Left forelimb (tissue), 1 donor: ENCODE results near the gene OR8G5.

Experiments
- DNase-seq: peaks from one replicate; pipeline ENCODE4 v3.0.0-alpha.2; 2018; ENCODE audit warnings: low spot score

Gene OR8G5

DNA sequence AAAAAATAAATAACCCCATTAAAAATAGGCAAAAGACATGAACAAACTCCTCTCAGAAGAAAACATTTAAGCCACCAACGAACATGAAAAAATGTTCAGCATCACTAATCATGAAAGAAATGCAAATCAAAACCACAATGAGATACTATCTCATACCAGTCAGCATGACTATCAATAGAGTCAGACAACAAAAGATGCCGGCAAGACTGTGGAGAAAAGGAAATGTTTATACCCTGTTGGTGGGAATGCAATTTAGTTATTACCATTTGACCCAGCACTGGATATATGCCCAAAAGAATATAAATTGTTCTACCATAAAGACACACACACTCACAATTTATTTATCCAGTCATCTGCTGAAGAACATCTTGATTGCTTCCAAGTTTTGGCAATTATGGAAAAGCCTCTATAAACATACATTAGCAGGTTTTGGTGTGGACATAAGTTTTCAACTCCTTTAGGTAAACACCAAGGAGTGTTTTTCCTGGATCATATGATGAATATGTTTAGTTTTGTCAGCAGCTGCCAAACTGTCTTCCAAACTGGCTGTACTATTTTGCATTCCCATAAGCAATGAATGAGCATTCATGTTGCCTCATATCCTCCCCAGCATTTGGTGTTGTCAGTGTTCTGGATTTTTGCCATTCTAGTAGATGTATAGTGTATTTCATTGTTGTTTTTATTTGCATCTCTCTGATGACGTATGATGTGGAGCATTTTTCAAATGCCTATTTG, 29.6 kb downstream of the OR8G5 start:
- no peak for DNase-seq

DNA sequence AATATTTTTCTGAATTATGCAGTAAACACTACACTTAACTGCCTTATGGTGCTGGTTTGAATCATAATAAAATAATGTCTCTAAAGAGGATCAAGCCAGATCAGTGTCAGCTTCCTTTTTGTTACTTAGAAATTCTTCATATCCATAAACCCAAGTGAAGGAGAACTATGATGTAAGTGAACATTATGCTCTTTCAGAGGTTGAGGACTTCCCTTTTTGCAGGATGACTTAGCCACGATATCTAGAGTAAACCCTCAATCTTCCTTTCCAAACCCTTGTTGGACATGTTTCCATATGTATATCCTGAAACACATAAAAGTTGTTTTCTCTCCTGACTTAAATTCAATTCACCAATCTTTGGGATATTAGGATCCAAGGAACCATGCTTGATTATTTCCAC, 38.5 kb downstream of the OR8G5 start:
- DNase-seq = no peak

GRCh38 chr11:124296016-124296415, 39.8 kb downstream of the OR8G5 start:
- DNase-seq = no peak

GRCh38 chr11:124297921-124298320, 41.7 kb downstream of the OR8G5 start:
- no peak for DNase-seq

DNA sequence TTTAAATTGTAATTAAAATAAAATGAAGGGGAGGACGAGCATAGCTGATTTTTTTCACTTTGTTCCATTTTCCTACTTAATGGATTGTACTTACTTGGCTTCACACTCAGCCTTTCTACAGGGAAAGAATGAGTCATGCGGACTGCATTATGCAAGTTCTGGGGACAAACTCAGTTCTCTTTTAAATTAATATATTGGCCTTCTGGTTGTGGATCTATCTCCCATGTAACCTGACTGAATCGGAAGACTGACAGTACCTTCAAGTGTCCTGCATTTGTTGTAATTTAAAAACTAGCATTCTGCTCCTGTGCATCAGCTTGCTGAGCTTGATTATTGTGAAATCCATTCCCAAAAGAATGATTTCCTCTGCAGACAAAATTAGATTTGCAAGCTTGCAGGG, 45.4 kb downstream of the OR8G5 start:
- DNase-seq = no peak

- DNase-seq = no peak
Measured at GRCh38 chr11:124302347-124303125, 46.4 kb downstream of the OR8G5 start.

- DNase-seq = no peak
Measured at GRCh38 chr11:124307093-124307492, 50.9 kb downstream of the OR8G5 start.

DNA sequence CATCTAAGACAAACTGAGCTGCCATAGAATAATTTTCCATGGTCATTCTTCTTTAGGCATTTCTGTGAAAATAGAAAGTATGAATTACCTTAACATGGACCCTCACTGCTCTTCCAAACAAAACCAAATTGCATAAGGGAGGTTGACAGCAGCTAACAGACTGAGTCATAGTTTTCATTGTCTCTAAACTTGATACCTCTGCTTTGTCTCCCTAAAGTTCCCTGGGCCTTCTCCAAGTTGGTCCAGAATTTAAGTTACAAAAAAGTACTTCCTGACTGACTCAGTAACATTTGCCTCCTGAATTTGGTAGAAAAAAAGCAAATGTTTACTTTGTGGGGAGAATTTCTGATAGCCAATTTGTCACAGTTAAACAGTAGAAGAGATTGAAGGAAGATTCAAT, 54.5 kb downstream of the OR8G5 start:
- DNase-seq = no peak

DNA sequence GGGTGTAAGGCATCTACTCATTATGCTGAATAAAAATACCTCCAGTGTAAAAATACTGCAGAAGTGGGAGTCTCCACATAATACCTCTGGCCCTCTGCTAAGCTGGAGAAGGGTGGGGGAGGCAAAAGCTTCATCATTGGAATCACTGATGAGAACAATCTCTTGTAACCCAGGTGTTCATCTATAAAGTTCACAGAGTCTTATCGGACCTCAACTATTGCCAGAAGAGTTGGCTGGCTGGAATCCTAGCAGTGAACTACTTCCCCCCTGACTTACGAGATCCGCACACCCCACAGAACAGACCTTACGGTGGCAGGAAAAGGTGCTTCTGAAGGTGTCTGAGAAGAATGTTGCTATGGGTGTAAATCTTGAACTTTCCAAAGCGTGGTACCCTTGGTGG, 55.1 kb downstream of the OR8G5 start:
- DNase-seq = no peak

- DNase-seq = no peak
Measured at GRCh38 chr11:124311670-124312069, 55.5 kb downstream of the OR8G5 start.

- no peak for DNase-seq
Measured at GRCh38 chr11:124313131-124313530, 57.0 kb downstream of the OR8G5 start.

DNA sequence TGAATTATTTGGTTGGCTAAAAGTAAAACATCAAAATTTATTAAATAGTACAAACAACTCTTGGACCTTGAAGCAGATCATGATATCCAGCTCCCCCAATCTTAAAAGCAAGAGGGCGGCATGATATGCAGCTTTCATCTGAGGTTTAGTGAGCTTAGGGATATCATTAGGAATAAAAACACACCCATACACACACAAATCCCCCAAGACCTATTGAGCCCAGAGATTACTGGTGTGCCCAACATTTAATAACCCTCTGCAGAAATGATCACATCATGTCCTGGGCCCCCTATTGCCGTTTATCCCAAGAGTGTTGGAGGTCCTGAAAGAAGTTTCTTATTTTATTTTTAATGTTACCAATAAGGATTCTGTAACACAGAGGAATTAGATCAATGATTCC, 57.7 kb downstream of the OR8G5 start, which contains the start of gene OR8D1:
TSS of gene OR8D1 (minus strand) at position 101 of the 400 bp plus-strand sequence. CDS start 3,183 bp downstream, outside the sequence.
- DNase-seq = no peak

GRCh38 chr11:124315052-124315451, 58.9 kb downstream of the OR8G5 start:
- DNase-seq = no peak
